Measurements from ENCODE around the gene LRRC8C. TPM values are rescaled to one million over a fixed set of nuclear protein-coding genes. Genes with fewer than 3 reads are reported as not detected.

LRRC8C gene
- total and polyA plus RNA-seq, 10 of the 15 experiments (the other 5 are each of a cell fraction or from before 2014, with no cell fraction given), result 2.3 to 16.3 (median 10.8) TPM

GRCh38 chr1:89758156-89758555, 125.2 kb downstream of the LRRC8C start:
- BruUV-seq (replicated peaks), result no TSS peak
- H3K79me2 ChIP-seq (ENCODE audit: control insufficient read depth, insufficient read depth, low read length), result no peaks in the 10 kb centered on the region
- no peaks in the 10 kb centered on the region for H3K9me3 ChIP-seq (replicated peaks; ENCODE audit: control insufficient read depth, insufficient read depth, low read length)
- no peak overlapping the region for H3K4me3 ChIP-seq
- no peak overlapping the region for H3K9ac ChIP-seq (ENCODE audit: control insufficient read depth, insufficient read depth, low read length)
- intact Hi-C loops (cut with micrococcal nuclease; ENCODE audit: unreplicated experiment), result no loop called here
- ChIA-PET CTCF (interaction anchor here (0.6 to 15.8 kb wide), 10 partner anchors 23 to 274 kb away, joined by 3 to 369 read pairs (median 3); partner anchors contain the start of gene LRRC8C), SMC1A (ENCODE audit: uncharacterized antibody, unreplicated experiment) (interaction anchor here (0.6 to 18.1 kb wide), 16 partner anchors 16 to 805 kb away, joined by 3 to 391 read pairs (median 4); partner anchors contain the start of gene LRRC8C), RAD21 (ENCODE audit: unreplicated experiment) (interaction anchor here (0.9 to 16.6 kb wide), 7 partner anchors 9 to 134 kb away, joined by 3 to 302 read pairs (median 3); partner anchors contain the start of gene LRRC8C), POLR2A (interaction anchor here (1.3 to 1.5 kb wide), 2 partner anchors 83 to 124 kb away, joined by 3 to 4 read pairs; no protein-coding TSS in a partner anchor)
- H3K4me2 ChIP-seq (ENCODE audit: control insufficient read depth, insufficient read depth), result peak overlapping the region; percentile 61
- no peak for TF ChIP-seq MYB (IDR thresholded peaks at IDR 0.05; ENCODE audit: borderline replicate concordance, low read depth, low read length)
- no peak for TF ChIP-seq ZNF24 (IDR thresholded peaks at IDR 0.05)
- TF ChIP-seq E2F4 (IDR thresholded peaks at IDR 0.05; ENCODE audit: low read depth, low read length), result no peak
- no peak for TF ChIP-seq RCOR1 (conservative IDR thresholded peaks at IDR 0.05; ENCODE audit: low read depth, low read length)
- TF ChIP-seq ZBTB4 (CRISPR knock-in tag; IDR thresholded peaks at IDR 0.05), result no peak
- no peak for TF ChIP-seq SRF (IDR thresholded peaks at IDR 0.05; ENCODE audit: low read depth in 2 of 2, low read length in 2 of 2)
- TF ChIP-seq WRNIP1 (IDR thresholded peaks at IDR 0.05; ENCODE audit: borderline replicate concordance, low read depth, low read length), result no peak
- no peak for TF ChIP-seq POLR2AphosphoS2 (IDR thresholded peaks at IDR 0.05; ENCODE audit: low read depth, low read length)
- TF ChIP-seq MTA2 (IDR thresholded peaks at IDR 0.05; ENCODE audit: low read depth), result no peak
- no peak for TF ChIP-seq RAD21 (IDR thresholded peaks at IDR 0.05; ENCODE audit: insufficient read depth, low read depth, low read length)
- TF ChIP-seq IRF3 (IDR thresholded peaks at IDR 0.05), result no peak
- no peak for TF ChIP-seq NR2C1 (IDR thresholded peaks at IDR 0.05)
- TF ChIP-seq CHD4 (IDR thresholded peaks at IDR 0.05), result no peak
- TF ChIP-seq ZNF217 (IDR thresholded peaks at IDR 0.05), result no peak
- TF ChIP-seq HDAC6 (IDR thresholded peaks at IDR 0.05; ENCODE audit: unreplicated experiment), result no peak
- no peaks in the 10 kb centered on the region for H3K36me3 ChIP-seq (ENCODE audit: control insufficient read depth in 2 of 2, insufficient read depth in 2 of 2, low read length in 1 of 2)
- DNase-seq (ENCODE audit: low read depth, low spot score), result no peak
- H3K27ac ChIP-seq (ENCODE audit: control insufficient read depth, insufficient read depth), result no peak overlapping the region
- WGBS (ENCODE audit: insufficient coverage, insufficient replicate concordance, low lambda C conversion rate, missing lambda C conversion rate), result 50% methylated on average over 2 of the region's 2 CpGs
- no peaks in the 10 kb centered on the region for H3K27me3 ChIP-seq (replicated peaks in 1 of 2; ENCODE audit: control insufficient read depth in 2 of 2, insufficient read depth in 2 of 2, low read length in 1 of 2)
- FAIRE-seq, result no peak
- in situ Hi-C loops (cut with MboI), result loop anchor here (5.0 kb wide), 1 partner anchor 131 kb away; no protein-coding TSS in a partner anchor
- peak overlapping the region; percentile 62 for H2AFZ ChIP-seq (ENCODE audit: control insufficient read depth, low read depth, low read length)
- no peak for ATAC-seq
- H3K4me1 ChIP-seq (ENCODE audit: control insufficient read depth, insufficient read depth, low read length), result peaks cover 7% of the 10 kb centered on the region
- no peaks in the 10 kb centered on the region for H4K20me1 ChIP-seq (ENCODE audit: control insufficient read depth, insufficient read depth)
